ENCODE results near the gene ARHGEF37.
"Not testable (repeated sequence)": the region's sequence is repeated elsewhere in the genome, so short reads cannot be mapped to it uniquely, and the experiment has no call there.

ARHGEF37 gene

GRCh38 chr5:149586708-149587318 lies 5.5 kb downstream of the ARHGEF37 start:
- no peak overlapping the region for H3K27ac ChIP-seq (ENCODE audit: low read length)
- H3K4me3 ChIP-seq (ENCODE audit: low read length) = no peak overlapping the region
- no peak overlapping the region for H3K9ac ChIP-seq (ENCODE audit: low read length)
- H3K36me3 ChIP-seq (replicated peaks; ENCODE audit: low read depth, low read length) = no peaks in the 10 kb centered on the region
- H2AFZ ChIP-seq (ENCODE audit: low read depth, low read length) = no peak overlapping the region
- no peaks in the 10 kb centered on the region for H4K20me1 ChIP-seq (ENCODE audit: insufficient read depth, low read length)
- H3K9me3 ChIP-seq (ENCODE audit: insufficient read depth, low read length) = no peaks in the 10 kb centered on the region
- peaks cover 6% of the 10 kb centered on the region; the same call in 1 of the 2 replicates for H3K4me1 ChIP-seq (ENCODE audit: low read length)
- H3K79me2 ChIP-seq (ENCODE audit: low read length) = no peaks in the 10 kb centered on the region
- H3K27me3 ChIP-seq (ENCODE audit: low read depth, low read length) = no peaks in the 10 kb centered on the region
- TF ChIP-seq EZH2phosphoT487 (IDR thresholded peaks at IDR 0.05; ENCODE audit: low read depth) (no peak), CTCF (IDR thresholded peaks at IDR 0.05; ENCODE audit: low read depth, low read length) (no peak)
- no peak overlapping the region for H3K4me2 ChIP-seq (ENCODE audit: low read length)

- no peak overlapping the region for H3K27ac ChIP-seq (ENCODE audit: low read length)
- H3K4me3 ChIP-seq (ENCODE audit: low read length) = no peak overlapping the region
- H3K36me3 ChIP-seq (replicated peaks; ENCODE audit: low read depth, low read length) = no peaks in the 10 kb centered on the region
- no peaks in the 10 kb centered on the region for H4K20me1 ChIP-seq (ENCODE audit: insufficient read depth, low read length)
- no peak overlapping the region for H2AFZ ChIP-seq (ENCODE audit: low read depth, low read length)
- H3K79me2 ChIP-seq (ENCODE audit: low read length) = no peaks in the 10 kb centered on the region
- H3K27me3 ChIP-seq (ENCODE audit: low read depth, low read length) = no peaks in the 10 kb centered on the region; the same call in 1 of the 2 replicates
- no peaks in the 10 kb centered on the region for H3K9me3 ChIP-seq (ENCODE audit: insufficient read depth, low read length)
- no peak overlapping the region for H3K4me2 ChIP-seq (ENCODE audit: low read length)
- H3K9ac ChIP-seq (ENCODE audit: low read length) = no peak overlapping the region
- no peak for TF ChIP-seq CTCF (IDR thresholded peaks at IDR 0.05; ENCODE audit: low read depth, low read length)
- no peak for TF ChIP-seq EZH2phosphoT487 (IDR thresholded peaks at IDR 0.05; ENCODE audit: low read depth)
- peaks cover 6% of the 10 kb centered on the region; the same call in 1 of the 2 replicates for H3K4me1 ChIP-seq (ENCODE audit: low read length)
Measured at GRCh38 chr5:149588936-149589335, 7.6 kb downstream of the ARHGEF37 start.

GRCh38 chr5:149593370-149593769 lies 12.1 kb downstream of the ARHGEF37 start:
- TF ChIP-seq CTCF (IDR thresholded peaks at IDR 0.05; ENCODE audit: low read depth, low read length) (no peak), EZH2phosphoT487 (IDR thresholded peaks at IDR 0.05; ENCODE audit: low read depth) (no peak)
- H2AFZ ChIP-seq (ENCODE audit: low read depth, low read length) = no peak overlapping the region
- no peaks in the 10 kb centered on the region for H4K20me1 ChIP-seq (ENCODE audit: insufficient read depth, low read length)
- H3K27me3 ChIP-seq (ENCODE audit: low read depth, low read length) = no peaks in the 10 kb centered on the region; the same call in 1 of the 2 replicates
- peaks cover 12% of the 10 kb centered on the region for H3K4me1 ChIP-seq (ENCODE audit: low read length)
- H3K36me3 ChIP-seq (replicated peaks; ENCODE audit: low read depth, low read length) = no peaks in the 10 kb centered on the region
- no peaks in the 10 kb centered on the region for H3K79me2 ChIP-seq (ENCODE audit: low read length)
- H3K9ac ChIP-seq (ENCODE audit: low read length) = no peak overlapping the region
- no peaks in the 10 kb centered on the region for H3K9me3 ChIP-seq (ENCODE audit: insufficient read depth, low read length)
- no peak overlapping the region for H3K4me3 ChIP-seq (ENCODE audit: low read length)
- H3K4me2 ChIP-seq (ENCODE audit: low read length) = no peak overlapping the region
- H3K27ac ChIP-seq (ENCODE audit: low read length) = no peak overlapping the region

- Histone ChIP-seq H3K4me1 (ENCODE audit: low read length) (peaks cover 12% of the 10 kb centered on the region), H2AFZ (ENCODE audit: low read depth, low read length) (no peak overlapping the region), H3K4me2 (ENCODE audit: low read length) (no peak overlapping the region), H3K27me3 (ENCODE audit: low read depth, low read length) (no peaks in the 10 kb centered on the region; the same call in 1 of the 2 replicates), H3K27ac (ENCODE audit: low read length) (no peak overlapping the region), H3K36me3 (replicated peaks; ENCODE audit: low read depth, low read length) (no peaks in the 10 kb centered on the region), H3K79me2 (ENCODE audit: low read length) (no peaks in the 10 kb centered on the region), H3K4me3 (ENCODE audit: low read length) (no peak overlapping the region), H3K9me3 (ENCODE audit: insufficient read depth, low read length) (no peaks in the 10 kb centered on the region), H4K20me1 (ENCODE audit: insufficient read depth, low read length) (no peaks in the 10 kb centered on the region), H3K9ac (ENCODE audit: low read length) (no peak overlapping the region)
- TF ChIP-seq CTCF (IDR thresholded peaks at IDR 0.05; ENCODE audit: low read depth, low read length) (no peak), EZH2phosphoT487 (IDR thresholded peaks at IDR 0.05; ENCODE audit: low read depth) (no peak)
Measured at GRCh38 chr5:149594206-149594895, 13.1 kb downstream of the ARHGEF37 start.

DNA sequence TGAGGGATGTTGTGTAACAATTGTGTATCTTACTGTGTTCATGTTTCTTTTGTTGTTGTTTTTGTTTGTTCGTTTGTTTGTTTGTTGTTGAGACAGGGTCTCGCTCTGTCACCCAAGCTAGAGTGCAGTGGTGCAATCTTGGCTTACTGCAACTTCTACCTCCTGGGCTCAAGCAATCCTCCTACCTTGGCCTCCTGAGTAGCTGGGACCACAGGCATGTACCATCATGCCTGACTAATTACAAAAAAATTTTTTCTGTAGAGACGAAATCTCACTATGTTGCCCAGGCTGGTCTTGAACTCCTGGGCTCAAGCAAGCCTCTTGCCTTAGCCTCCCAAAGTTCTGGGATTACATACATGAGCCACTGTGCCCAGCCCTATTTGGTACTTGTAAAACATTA lies 13.8 kb downstream of the ARHGEF37 start:
- not testable (repeated sequence) for H3K36me3 ChIP-seq (replicated peaks; ENCODE audit: low read depth, low read length); H3K9me3 ChIP-seq (ENCODE audit: insufficient read depth, low read length); H4K20me1 ChIP-seq (ENCODE audit: insufficient read depth, low read length); H3K79me2 ChIP-seq (ENCODE audit: low read length); H3K9ac ChIP-seq (ENCODE audit: low read length); H3K4me2 ChIP-seq (ENCODE audit: low read length); H3K27me3 ChIP-seq (ENCODE audit: low read depth, low read length); H2AFZ ChIP-seq (ENCODE audit: low read depth, low read length); H3K4me3 ChIP-seq (ENCODE audit: low read length); H3K27ac ChIP-seq (ENCODE audit: low read length)
- peaks cover 12% of the 10 kb centered on the region for H3K4me1 ChIP-seq (ENCODE audit: low read length)
